ENCODE data around the gene WDR70.

WDR70 gene

GRCh38 chr5:37626266-37626665 is 247.1 kb downstream of the WDR70 start:
- no peak for TF ChIP-seq CTCF (IDR thresholded peaks at IDR 0.05; ENCODE audit: low read depth, low read length, missing control alignments)
- DNase-seq (ENCODE audit: low read depth): no peak
- no peak overlapping the region for H3K4me3 ChIP-seq (ENCODE audit: low read depth, low read length)

DNA sequence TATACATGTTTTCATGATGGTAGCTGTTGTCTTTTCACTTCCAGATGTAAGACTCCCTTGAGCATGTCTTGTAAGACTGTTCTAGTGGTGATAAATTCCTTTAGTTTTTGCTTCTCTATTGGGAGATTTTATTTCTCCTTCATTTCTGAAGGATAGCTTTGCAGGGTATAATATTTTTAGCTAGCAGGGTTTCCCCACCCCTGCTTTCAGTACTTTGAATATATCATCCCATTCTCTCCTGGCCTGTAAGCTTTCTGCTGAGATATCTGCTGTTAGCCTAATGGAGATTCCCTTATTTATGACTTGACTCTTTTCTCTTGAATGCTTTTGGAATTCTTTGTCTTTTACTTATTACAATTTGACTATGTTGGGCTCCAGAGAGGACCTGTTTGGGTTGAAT is 249.8 kb downstream of the WDR70 start:
- no peak for TF ChIP-seq CTCF (IDR thresholded peaks at IDR 0.05; ENCODE audit: low read depth, low read length, missing control alignments)
- H3K4me3 ChIP-seq (ENCODE audit: low read depth, low read length): no peak overlapping the region
- DNase-seq (ENCODE audit: low read depth): no peak

GRCh38 chr5:37631939-37632338 is 252.8 kb downstream of the WDR70 start:
- no peak for TF ChIP-seq CTCF (IDR thresholded peaks at IDR 0.05; ENCODE audit: low read depth, low read length, missing control alignments)
- no peak overlapping the region for H3K4me3 ChIP-seq (ENCODE audit: low read depth, low read length)
- DNase-seq (ENCODE audit: low read depth): no peak

- no peak overlapping the region for H3K4me3 ChIP-seq (ENCODE audit: low read depth, low read length)
- DNase-seq (ENCODE audit: low read depth): no peak
- TF ChIP-seq CTCF (IDR thresholded peaks at IDR 0.05; ENCODE audit: low read depth, low read length, missing control alignments): no peak
These were observed 258.2 kb downstream of the WDR70 start for GRCh38 chr5:37637165-37637845.

DNA sequence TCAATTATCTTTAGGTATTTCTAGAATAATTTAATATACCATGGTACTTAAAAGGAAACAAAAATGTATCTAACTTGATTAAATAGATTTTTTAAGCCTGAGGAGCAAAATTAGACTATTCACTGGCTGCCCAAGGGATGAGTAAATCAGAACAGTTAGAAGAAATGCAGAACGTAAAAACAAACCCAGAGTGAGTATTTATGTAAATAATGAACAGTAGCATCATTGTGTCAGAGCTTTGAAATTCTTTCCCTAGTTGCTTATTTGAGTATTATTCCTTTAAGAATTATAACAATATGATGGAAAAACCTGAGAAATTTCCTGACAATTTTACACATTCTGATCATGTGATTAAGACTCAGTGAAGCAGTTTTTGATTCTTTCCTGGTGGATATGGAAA is 259.8 kb downstream of the WDR70 start:
- no peak for TF ChIP-seq CTCF (IDR thresholded peaks at IDR 0.05; ENCODE audit: low read depth, low read length, missing control alignments)
- DNase-seq (ENCODE audit: low read depth): no peak
- no peak overlapping the region for H3K4me3 ChIP-seq (ENCODE audit: low read depth, low read length)

DNA sequence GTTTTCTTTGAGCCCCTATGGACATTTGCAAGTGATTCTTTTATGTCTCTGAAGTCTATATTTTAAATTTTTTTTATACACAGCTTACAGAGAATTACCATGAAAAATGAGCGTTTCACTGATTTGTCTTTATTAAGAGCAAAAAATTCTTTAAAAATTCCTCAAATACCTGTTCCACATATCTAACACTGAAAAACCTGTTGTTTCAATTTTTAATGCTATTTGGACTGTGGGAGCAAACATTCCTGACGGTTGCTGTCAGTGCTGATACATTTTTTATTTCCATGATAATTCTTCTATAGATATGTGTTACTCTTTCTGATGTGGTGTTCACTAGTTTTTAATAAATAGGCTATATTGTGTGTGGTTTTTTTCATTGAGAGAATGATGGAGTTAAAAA is 261.0 kb downstream of the WDR70 start:
- H3K4me3 ChIP-seq (ENCODE audit: low read depth, low read length): no peak overlapping the region
- TF ChIP-seq CTCF (IDR thresholded peaks at IDR 0.05; ENCODE audit: low read depth, low read length, missing control alignments): no peak
- no peak for DNase-seq (ENCODE audit: low read depth)

- DNase-seq (ENCODE audit: low read depth): no peak
- H3K4me3 ChIP-seq (ENCODE audit: low read depth, low read length): no peak overlapping the region
- TF ChIP-seq CTCF (IDR thresholded peaks at IDR 0.05; ENCODE audit: low read depth, low read length, missing control alignments): no peak
These were observed 262.8 kb downstream of the WDR70 start for GRCh38 chr5:37641933-37642332.
